WTC11 (cell line): ENCODE measurements around the gene P2RY12. TPM values are rescaled to one million over a fixed set of nuclear protein-coding genes. Genes with fewer than 3 reads are reported as not detected.

ENCODE experiments used
- ATAC-seq: fragments of 200-7000 bp; cut with Tn5 transposase; 2 replicates; pipeline ENCODE4 v1.10.0; 2021; ENCODE audit warnings: mild to moderate bottlenecking, moderate library complexity
- CTCF ChIA-PET: fragments of 300-600 bp; sonication (Branson Sonifier 250); formaldehyde crosslinking; loops from one replicate; lab custom pipeline; 2021; ENCODE audit warnings: antibody characterized with exemption; lab: Charles Lee
- POLR2A ChIA-PET: fragments of 350-600 bp; sonication (Branson Sonifier 250); formaldehyde crosslinking; loops from one replicate; lab custom pipeline; 2021; ENCODE audit warnings: antibody characterized with exemption; lab: Charles Lee
- DNase-seq: peaks from one replicate; pipeline ENCODE4 v3.0.0; 2021; ENCODE audit warnings: low spot score
- H3K27ac Mint-ChIP-seq: 2 replicates; pipeline ENCODE4 v1.8.0; 2021; ENCODE audit warnings: mixed read lengths
- H3K27me3 Mint-ChIP-seq: 2 replicates; pipeline ENCODE4 v1.8.0; 2021; ENCODE audit warnings: low read depth, mild to moderate bottlenecking, moderate library complexity, mixed read lengths
- H3K36me3 Mint-ChIP-seq: 2 replicates; pipeline ENCODE4 v1.8.0; 2021; ENCODE audit warnings: mixed read lengths
- H3K4me1 Mint-ChIP-seq: 2 replicates; pipeline ENCODE4 v1.8.0; 2022; ENCODE audit warnings: mixed read lengths
- H3K4me3 Mint-ChIP-seq: 2 replicates; pipeline ENCODE4 v1.8.0; 2021; ENCODE audit warnings: mild to moderate bottlenecking, moderate library complexity, mixed read lengths
- H3K9me3 Mint-ChIP-seq: 2 replicates; pipeline ENCODE4 v1.8.0; 2021; ENCODE audit warnings: mixed read lengths
- CREB1 ChIP-seq: sonication (generic); formaldehyde crosslinking; IDR thresholded peaks from 2 replicates; pipeline ENCODE4 v1.8.0; 2023; ENCODE audit warnings: mild to moderate bottlenecking, missing genetic modification reagents
- ESRRA ChIP-seq: sonication (generic); formaldehyde crosslinking; IDR thresholded peaks from 2 replicates; pipeline ENCODE4 v1.8.1; 2022; ENCODE audit warnings: mild to moderate bottlenecking, missing genetic modification reagents, borderline replicate concordance
- ETV6 ChIP-seq: sonication (generic); formaldehyde crosslinking; IDR thresholded peaks from 2 replicates; pipeline ENCODE4 v1.8.1; 2022; ENCODE audit warnings: mild to moderate bottlenecking, missing genetic modification reagents
- GRHL2 ChIP-seq: fragments of 250-450 bp; sonication (Bioruptor Pico); IDR thresholded peaks from 2 replicates; pipeline ENCODE4 v1.8.0; 2022; ENCODE audit warnings: mild to moderate bottlenecking, moderate library complexity; ENCODE audit not compliant: insufficient replicate concordance, severe bottlenecking
- GTF2I ChIP-seq: fragments of 250-450 bp; sonication (Bioruptor Pico); conservative IDR thresholded peaks from 2 replicates; pipeline ENCODE4 v1.4.0; 2021; ENCODE audit warnings: mild to moderate bottlenecking
- HMGA2 ChIP-seq: fragments of 250-450 bp; sonication (Bioruptor Pico); IDR thresholded peaks from 2 replicates; pipeline ENCODE4 v1.4.0; 2021; ENCODE audit warnings: mild to moderate bottlenecking, moderate library complexity
- IRF2 ChIP-seq: sonication (generic); formaldehyde crosslinking; IDR thresholded peaks from 2 replicates; pipeline ENCODE4 v1.8.0; 2022; ENCODE audit warnings: low read depth, missing genetic modification reagents, borderline replicate concordance
- JAZF1 ChIP-seq: fragments of 250-450 bp; sonication (Bioruptor Pico); IDR thresholded peaks from 2 replicates; pipeline ENCODE4 v1.9.0; 2021; ENCODE audit warnings: moderate library complexity, mild to moderate bottlenecking, inconsistent platforms
- KAT7 ChIP-seq: sonication (generic); formaldehyde crosslinking; IDR thresholded peaks from 2 replicates; pipeline ENCODE4 v1.8.1; 2023; ENCODE audit warnings: missing genetic modification reagents, mild to moderate bottlenecking, borderline replicate concordance
- NFATC4 ChIP-seq: fragments of 250-450 bp; sonication (Bioruptor Pico); IDR thresholded peaks from 2 replicates; pipeline ENCODE4 v1.9.0; 2021; ENCODE audit warnings: mild to moderate bottlenecking
- NFE2L1 ChIP-seq: sonication (generic); formaldehyde crosslinking; IDR thresholded peaks from 2 replicates; pipeline ENCODE4 v1.8.1; 2023; ENCODE audit warnings: missing genetic modification reagents
- NR2C2 ChIP-seq: sonication (generic); formaldehyde crosslinking; IDR thresholded peaks from 2 replicates; pipeline ENCODE4 v1.8.0; 2022; ENCODE audit warnings: mild to moderate bottlenecking, missing genetic modification reagents
- OVOL2 ChIP-seq: fragments of 250-450 bp; sonication (Bioruptor Pico); IDR thresholded peaks from 2 replicates; pipeline ENCODE4 v1.9.0; 2021; ENCODE audit warnings: mild to moderate bottlenecking, borderline replicate concordance
- RELA ChIP-seq: sonication (generic); formaldehyde crosslinking; IDR thresholded peaks from 2 replicates; pipeline ENCODE4 v1.8.1; 2022; ENCODE audit warnings: missing genetic modification reagents, mild to moderate bottlenecking, borderline replicate concordance
- ZBTB21 ChIP-seq: sonication (generic); formaldehyde crosslinking; IDR thresholded peaks from 2 replicates; pipeline ENCODE4 v1.8.1; 2023; ENCODE audit warnings: mild to moderate bottlenecking, missing genetic modification reagents, borderline replicate concordance
- ZNF138 ChIP-seq: sonication (generic); formaldehyde crosslinking; conservative IDR thresholded peaks from 2 replicates; pipeline ENCODE4 v1.8.1; 2022; ENCODE audit warnings: mild to moderate bottlenecking, moderate library complexity, missing genetic modification reagents
- ZNF232 ChIP-seq: sonication (generic); formaldehyde crosslinking; IDR thresholded peaks from 2 replicates; pipeline ENCODE4 v1.8.0; 2022; ENCODE audit warnings: mild to moderate bottlenecking, missing genetic modification reagents
- ZNF423 ChIP-seq: fragments of 250-450 bp; sonication (Bioruptor Pico); IDR thresholded peaks from 2 replicates; pipeline ENCODE4 v2.1.2; 2022; ENCODE audit warnings: mild to moderate bottlenecking, moderate library complexity
- total RNA-seq: library from RNA; stranded (reverse); gene quantifications from 3 replicates; pipeline ENCODE4 v1.2.3, GENCODE V29; 2021
- TF ChIP-seq, protein P1 (sequence below): sonication (generic); formaldehyde crosslinking; IDR thresholded peaks from 2 replicates; pipeline ENCODE4 v1.8.1; 2023; ENCODE audit warnings: mild to moderate bottlenecking, missing genetic modification reagents, moderate library complexity
- TF ChIP-seq, protein P2 (sequence below): sonication (generic); formaldehyde crosslinking; IDR thresholded peaks from 2 replicates; pipeline ENCODE4 v1.8.1; 2022; ENCODE audit warnings: missing genetic modification reagents, borderline replicate concordance
- TF ChIP-seq, protein P3 (sequence below): fragments of 250-450 bp; sonication (Bioruptor Pico); IDR thresholded peaks from 2 replicates; pipeline ENCODE4 v1.9.0; 2021; ENCODE audit warnings: mild to moderate bottlenecking
- TF ChIP-seq, protein P4 (sequence below): sonication (generic); formaldehyde crosslinking; IDR thresholded peaks from 2 replicates; pipeline ENCODE4 v1.8.1; 2023; ENCODE audit warnings: mild to moderate bottlenecking, moderate library complexity, missing genetic modification reagents
- TF ChIP-seq, protein P5 (sequence below): sonication (generic); formaldehyde crosslinking; IDR thresholded peaks from 2 replicates; pipeline ENCODE4 v1.8.0; 2023; ENCODE audit warnings: missing genetic modification reagents
- TF ChIP-seq, protein P6 (sequence below): sonication (generic); formaldehyde crosslinking; IDR thresholded peaks from 2 replicates; pipeline ENCODE4 v1.8.0; 2022; ENCODE audit warnings: mild to moderate bottlenecking, missing genetic modification reagents
- TF ChIP-seq, protein P7 (sequence below): fragments of 200-600 bp; IDR thresholded peaks from 2 replicates; pipeline ENCODE4 v1.8.0; 2022; ENCODE audit warnings: antibody characterized with exemption

The P2RY12 gene
- total RNA-seq, 1 experiment from 2014 or later, result not detected

DNA sequence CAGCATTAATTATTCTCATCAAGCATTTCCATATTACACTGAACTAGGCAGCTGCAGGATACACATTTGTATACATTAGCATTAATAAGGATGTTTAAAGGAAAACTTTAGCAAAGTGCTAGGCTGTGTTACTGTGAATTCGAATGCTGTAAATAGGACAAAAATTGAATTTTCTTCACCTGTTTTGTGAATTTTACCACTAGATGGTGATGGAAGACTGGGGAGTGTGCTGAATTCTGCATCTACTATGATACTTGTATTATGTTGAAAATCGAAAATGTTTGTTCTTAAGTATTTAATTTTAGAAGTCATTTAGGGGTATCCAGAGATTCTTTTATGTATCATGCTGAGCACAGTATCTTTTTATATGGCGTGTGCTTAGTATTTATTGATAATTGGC is 93.9 kb downstream of the P2RY12 start:
- H3K36me3 Mint-ChIP-seq, result no peaks in the 10 kb centered on the region
- POLR2A ChIA-PET, result no interaction called here
- no peak overlapping the region for H3K4me3 Mint-ChIP-seq
- no peaks in the 10 kb centered on the region for H3K27me3 Mint-ChIP-seq
- DNase-seq, result no peak
- TF ChIP-seq JAZF1 (no peak), NR2C2 (CRISPR knock-in tag) (no peak), ZNF232 (CRISPR knock-in tag) (no peak), CREB1 (no peak), NFATC4 (CRISPR knock-in tag) (no peak), GTF2I (CRISPR knock-in tag) (no peak), RELA (CRISPR knock-in tag) (no peak), OVOL2 (no peak), NFE2L1 (no peak), GRHL2 (CRISPR knock-in tag) (no peak), KAT7 (no peak)
- TF ChIP-seq, protein P1, sequence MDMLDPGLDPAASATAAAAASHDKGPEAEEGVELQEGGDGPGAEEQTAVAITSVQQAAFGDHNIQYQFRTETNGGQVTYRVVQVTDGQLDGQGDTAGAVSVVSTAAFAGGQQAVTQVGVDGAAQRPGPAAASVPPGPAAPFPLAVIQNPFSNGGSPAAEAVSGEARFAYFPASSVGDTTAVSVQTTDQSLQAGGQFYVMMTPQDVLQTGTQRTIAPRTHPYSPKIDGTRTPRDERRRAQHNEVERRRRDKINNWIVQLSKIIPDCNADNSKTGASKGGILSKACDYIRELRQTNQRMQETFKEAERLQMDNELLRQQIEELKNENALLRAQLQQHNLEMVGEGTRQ, result no peak
- TF ChIP-seq, protein P2, sequence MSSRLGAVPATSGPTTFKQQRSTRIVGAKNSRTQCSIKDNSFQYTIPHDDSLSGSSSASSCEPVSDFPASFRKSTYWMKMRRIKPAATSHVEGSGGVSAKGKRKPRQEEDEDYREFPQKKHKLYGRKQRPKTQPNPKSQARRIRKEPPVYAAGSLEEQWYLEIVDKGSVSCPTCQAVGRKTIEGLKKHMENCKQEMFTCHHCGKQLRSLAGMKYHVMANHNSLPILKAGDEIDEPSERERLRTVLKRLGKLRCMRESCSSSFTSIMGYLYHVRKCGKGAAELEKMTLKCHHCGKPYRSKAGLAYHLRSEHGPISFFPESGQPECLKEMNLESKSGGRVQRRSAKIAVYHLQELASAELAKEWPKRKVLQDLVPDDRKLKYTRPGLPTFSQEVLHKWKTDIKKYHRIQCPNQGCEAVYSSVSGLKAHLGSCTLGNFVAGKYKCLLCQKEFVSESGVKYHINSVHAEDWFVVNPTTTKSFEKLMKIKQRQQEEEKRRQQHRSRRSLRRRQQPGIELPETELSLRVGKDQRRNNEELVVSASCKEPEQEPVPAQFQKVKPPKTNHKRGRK (CRISPR knock-in tag), result no peak
- no peak for ATAC-seq
- no peak overlapping the region for H3K27ac Mint-ChIP-seq
- CTCF ChIA-PET, result interaction anchor here (0.7 kb wide), 1 partner anchor 147 kb away, joined by 4 read pairs; no protein-coding TSS in a partner anchor
- H3K4me1 Mint-ChIP-seq, result peaks cover 4% of the 10 kb centered on the region
- no peaks in the 10 kb centered on the region for H3K9me3 Mint-ChIP-seq

DNA sequence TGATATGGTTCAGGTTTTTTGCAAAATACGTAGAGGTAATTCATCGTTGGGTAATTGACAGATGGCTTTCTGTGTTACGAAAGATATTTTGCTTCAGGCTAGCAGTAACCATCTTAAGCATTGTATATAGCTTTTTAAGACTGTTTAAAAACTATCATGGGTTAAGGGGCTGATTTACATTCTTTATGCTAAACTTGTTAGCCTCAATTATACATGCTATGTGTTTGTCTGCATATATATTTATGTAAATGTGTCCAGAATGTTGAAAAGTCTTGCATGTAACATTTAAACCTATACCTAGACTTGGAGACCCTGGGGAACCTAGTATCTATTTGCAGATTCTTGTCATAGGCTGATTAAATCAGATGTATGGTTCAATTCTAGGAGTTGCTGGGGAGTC is 95.1 kb downstream of the P2RY12 start:
- H3K4me3 Mint-ChIP-seq, result no peak overlapping the region
- ChIA-PET POLR2A (no interaction called here), CTCF (no interaction called here)
- no peak overlapping the region for H3K27ac Mint-ChIP-seq
- DNase-seq, result no peak
- H3K9me3 Mint-ChIP-seq, result no peaks in the 10 kb centered on the region
- H3K27me3 Mint-ChIP-seq, result no peaks in the 10 kb centered on the region
- ATAC-seq, result no peak
- H3K36me3 Mint-ChIP-seq, result no peaks in the 10 kb centered on the region
- peaks cover 5% of the 10 kb centered on the region for H3K4me1 Mint-ChIP-seq
- TF ChIP-seq ESRRA (CRISPR knock-in tag) (no peak), ETV6 (CRISPR knock-in tag) (no peak), ZNF423 (CRISPR knock-in tag) (no peak), ZBTB21 (no peak), ZNF138 (CRISPR knock-in tag) (no peak), CREB1 (no peak), NR2C2 (CRISPR knock-in tag) (no peak), IRF2 (no peak), HMGA2 (CRISPR knock-in tag) (no peak), GTF2I (CRISPR knock-in tag) (no peak), ZNF232 (CRISPR knock-in tag) (no peak)
- TF ChIP-seq, protein P3, sequence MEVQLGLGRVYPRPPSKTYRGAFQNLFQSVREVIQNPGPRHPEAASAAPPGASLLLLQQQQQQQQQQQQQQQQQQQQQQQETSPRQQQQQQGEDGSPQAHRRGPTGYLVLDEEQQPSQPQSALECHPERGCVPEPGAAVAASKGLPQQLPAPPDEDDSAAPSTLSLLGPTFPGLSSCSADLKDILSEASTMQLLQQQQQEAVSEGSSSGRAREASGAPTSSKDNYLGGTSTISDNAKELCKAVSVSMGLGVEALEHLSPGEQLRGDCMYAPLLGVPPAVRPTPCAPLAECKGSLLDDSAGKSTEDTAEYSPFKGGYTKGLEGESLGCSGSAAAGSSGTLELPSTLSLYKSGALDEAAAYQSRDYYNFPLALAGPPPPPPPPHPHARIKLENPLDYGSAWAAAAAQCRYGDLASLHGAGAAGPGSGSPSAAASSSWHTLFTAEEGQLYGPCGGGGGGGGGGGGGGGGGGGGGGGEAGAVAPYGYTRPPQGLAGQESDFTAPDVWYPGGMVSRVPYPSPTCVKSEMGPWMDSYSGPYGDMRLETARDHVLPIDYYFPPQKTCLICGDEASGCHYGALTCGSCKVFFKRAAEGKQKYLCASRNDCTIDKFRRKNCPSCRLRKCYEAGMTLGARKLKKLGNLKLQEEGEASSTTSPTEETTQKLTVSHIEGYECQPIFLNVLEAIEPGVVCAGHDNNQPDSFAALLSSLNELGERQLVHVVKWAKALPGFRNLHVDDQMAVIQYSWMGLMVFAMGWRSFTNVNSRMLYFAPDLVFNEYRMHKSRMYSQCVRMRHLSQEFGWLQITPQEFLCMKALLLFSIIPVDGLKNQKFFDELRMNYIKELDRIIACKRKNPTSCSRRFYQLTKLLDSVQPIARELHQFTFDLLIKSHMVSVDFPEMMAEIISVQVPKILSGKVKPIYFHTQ (CRISPR knock-in tag), result no peak
- TF ChIP-seq, protein P4, sequence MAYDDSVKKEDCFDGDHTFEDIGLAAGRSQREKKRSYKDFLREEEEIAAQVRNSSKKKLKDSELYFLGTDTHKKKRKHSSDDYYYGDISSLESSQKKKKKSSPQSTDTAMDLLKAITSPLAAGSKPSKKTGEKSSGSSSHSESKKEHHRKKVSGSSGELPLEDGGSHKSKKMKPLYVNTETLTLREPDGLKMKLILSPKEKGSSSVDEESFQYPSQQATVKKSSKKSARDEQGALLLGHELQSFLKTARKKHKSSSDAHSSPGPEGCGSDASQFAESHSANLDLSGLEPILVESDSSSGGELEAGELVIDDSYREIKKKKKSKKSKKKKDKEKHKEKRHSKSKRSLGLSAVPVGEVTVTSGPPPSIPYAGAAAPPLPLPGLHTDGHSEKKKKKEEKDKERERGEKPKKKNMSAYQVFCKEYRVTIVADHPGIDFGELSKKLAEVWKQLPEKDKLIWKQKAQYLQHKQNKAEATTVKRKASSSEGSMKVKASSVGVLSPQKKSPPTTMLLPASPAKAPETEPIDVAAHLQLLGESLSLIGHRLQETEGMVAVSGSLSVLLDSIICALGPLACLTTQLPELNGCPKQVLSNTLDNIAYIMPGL, result no peak
- TF ChIP-seq, protein P5, sequence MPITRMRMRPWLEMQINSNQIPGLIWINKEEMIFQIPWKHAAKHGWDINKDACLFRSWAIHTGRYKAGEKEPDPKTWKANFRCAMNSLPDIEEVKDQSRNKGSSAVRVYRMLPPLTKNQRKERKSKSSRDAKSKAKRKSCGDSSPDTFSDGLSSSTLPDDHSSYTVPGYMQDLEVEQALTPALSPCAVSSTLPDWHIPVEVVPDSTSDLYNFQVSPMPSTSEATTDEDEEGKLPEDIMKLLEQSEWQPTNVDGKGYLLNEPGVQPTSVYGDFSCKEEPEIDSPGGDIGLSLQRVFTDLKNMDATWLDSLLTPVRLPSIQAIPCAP (CRISPR knock-in tag), result no peak
- TF ChIP-seq, protein P6, sequence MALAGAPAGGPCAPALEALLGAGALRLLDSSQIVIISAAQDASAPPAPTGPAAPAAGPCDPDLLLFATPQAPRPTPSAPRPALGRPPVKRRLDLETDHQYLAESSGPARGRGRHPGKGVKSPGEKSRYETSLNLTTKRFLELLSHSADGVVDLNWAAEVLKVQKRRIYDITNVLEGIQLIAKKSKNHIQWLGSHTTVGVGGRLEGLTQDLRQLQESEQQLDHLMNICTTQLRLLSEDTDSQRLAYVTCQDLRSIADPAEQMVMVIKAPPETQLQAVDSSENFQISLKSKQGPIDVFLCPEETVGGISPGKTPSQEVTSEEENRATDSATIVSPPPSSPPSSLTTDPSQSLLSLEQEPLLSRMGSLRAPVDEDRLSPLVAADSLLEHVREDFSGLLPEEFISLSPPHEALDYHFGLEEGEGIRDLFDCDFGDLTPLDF (CRISPR knock-in tag), result no peak
- TF ChIP-seq, protein P7, sequence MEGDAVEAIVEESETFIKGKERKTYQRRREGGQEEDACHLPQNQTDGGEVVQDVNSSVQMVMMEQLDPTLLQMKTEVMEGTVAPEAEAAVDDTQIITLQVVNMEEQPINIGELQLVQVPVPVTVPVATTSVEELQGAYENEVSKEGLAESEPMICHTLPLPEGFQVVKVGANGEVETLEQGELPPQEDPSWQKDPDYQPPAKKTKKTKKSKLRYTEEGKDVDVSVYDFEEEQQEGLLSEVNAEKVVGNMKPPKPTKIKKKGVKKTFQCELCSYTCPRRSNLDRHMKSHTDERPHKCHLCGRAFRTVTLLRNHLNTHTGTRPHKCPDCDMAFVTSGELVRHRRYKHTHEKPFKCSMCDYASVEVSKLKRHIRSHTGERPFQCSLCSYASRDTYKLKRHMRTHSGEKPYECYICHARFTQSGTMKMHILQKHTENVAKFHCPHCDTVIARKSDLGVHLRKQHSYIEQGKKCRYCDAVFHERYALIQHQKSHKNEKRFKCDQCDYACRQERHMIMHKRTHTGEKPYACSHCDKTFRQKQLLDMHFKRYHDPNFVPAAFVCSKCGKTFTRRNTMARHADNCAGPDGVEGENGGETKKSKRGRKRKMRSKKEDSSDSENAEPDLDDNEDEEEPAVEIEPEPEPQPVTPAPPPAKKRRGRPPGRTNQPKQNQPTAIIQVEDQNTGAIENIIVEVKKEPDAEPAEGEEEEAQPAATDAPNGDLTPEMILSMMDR, result no peak
